Measurements from ENCODE around the gene RIPK3.

- TF ChIP-seq RAD21 (conservative IDR thresholded peaks at IDR 0.05 in 1 of 2, IDR thresholded peaks at IDR 0.05 in 1 of 2) = peak; percentile 32 to 41; a peak in 3 of 5 replicates
- no peak for TF ChIP-seq POLR2A (IDR thresholded peaks at IDR 0.05; ENCODE audit: low read length)
Measured at GRCh38 chr14:24307575-24308341, 32.0 kb downstream of the RIPK3 start, which contains the start of gene CIDEB.
